MCF 10A (cell line): ENCODE data around the gene EFNB3. TPM values are rescaled to one million over a fixed set of nuclear protein-coding genes. Genes with fewer than 3 reads are reported as not detected.

Experiments
- BruUV-seq: library from RNA; stranded (reverse); fragments of 400-500 nt; replicated peaks from 2 replicates; lab custom pipeline; 2021; lab: Mats Ljungman, UMichigan
- CTCF ChIA-PET: fragments of 300-600 bp; sonication (Branson Sonifier 250); formaldehyde crosslinking; extraction: SDS; loops from one replicate; lab custom pipeline; 2021; ENCODE audit warnings: antibody characterized with exemption, inconsistent platforms; lab: Yijun Ruan, JAX
- POLR2A ChIA-PET: fragments of 300-600, 350-650 bp; sonication (Branson Sonifier 250); formaldehyde crosslinking; extraction: SDS; loops from one replicate; lab custom pipeline; 2020; ENCODE audit warnings: antibody characterized with exemption, inconsistent platforms; lab: Yijun Ruan, JAX
- DNase-seq: peaks from one replicate; pipeline ENCODE4 v3.0.0-alpha.2; 2018; ENCODE audit not compliant: unreplicated experiment
- H3K27ac Mint-ChIP-seq: one replicate; pipeline ENCODE4 v1.8.0; 2022; ENCODE audit warnings: mild to moderate bottlenecking, low read depth, mixed read lengths; ENCODE audit not compliant: unreplicated experiment
- H3K27me3 Mint-ChIP-seq: one replicate; pipeline ENCODE4 v1.8.0; 2022; ENCODE audit warnings: mixed read lengths; ENCODE audit not compliant: insufficient read depth, unreplicated experiment
- H3K36me3 Mint-ChIP-seq: one replicate; pipeline ENCODE4 v1.8.0; 2022; ENCODE audit warnings: mild to moderate bottlenecking, moderate library complexity, mixed read lengths; ENCODE audit not compliant: insufficient read depth, unreplicated experiment
- H3K4me1 Mint-ChIP-seq: one replicate; pipeline ENCODE4 v1.8.0; 2022; ENCODE audit warnings: mixed read lengths; ENCODE audit not compliant: insufficient read depth, unreplicated experiment
- H3K4me3 Mint-ChIP-seq: one replicate; pipeline ENCODE4 v1.8.0; 2022; ENCODE audit warnings: mild to moderate bottlenecking, moderate library complexity, mixed read lengths; ENCODE audit not compliant: unreplicated experiment
- H3K9me3 Mint-ChIP-seq: one replicate; pipeline ENCODE4 v1.8.0; 2022; ENCODE audit warnings: mixed read lengths; ENCODE audit not compliant: unreplicated experiment
- intact Hi-C: fragments of 100-400 bp; cut with micrococcal nuclease; formaldehyde crosslinking; loops from 2 replicates; pipeline ENCODE4 v1.14.1; 2022
- total RNA-seq: library from RNA; stranded (reverse); gene quantifications from 2 replicates; pipeline ENCODE4 v1.2.3, GENCODE V29; 2022
- TF ChIP-seq, protein P1 (sequence below): fragments of 200-600 bp; IDR thresholded peaks from one replicate; pipeline ENCODE4 v1.8.0; 2022; ENCODE audit warnings: antibody characterized with exemption, mild to moderate bottlenecking; ENCODE audit not compliant: unreplicated experiment

The EFNB3 gene
- total RNA-seq, 1 experiment from 2014 or later: 1.4 TPM

DNA sequence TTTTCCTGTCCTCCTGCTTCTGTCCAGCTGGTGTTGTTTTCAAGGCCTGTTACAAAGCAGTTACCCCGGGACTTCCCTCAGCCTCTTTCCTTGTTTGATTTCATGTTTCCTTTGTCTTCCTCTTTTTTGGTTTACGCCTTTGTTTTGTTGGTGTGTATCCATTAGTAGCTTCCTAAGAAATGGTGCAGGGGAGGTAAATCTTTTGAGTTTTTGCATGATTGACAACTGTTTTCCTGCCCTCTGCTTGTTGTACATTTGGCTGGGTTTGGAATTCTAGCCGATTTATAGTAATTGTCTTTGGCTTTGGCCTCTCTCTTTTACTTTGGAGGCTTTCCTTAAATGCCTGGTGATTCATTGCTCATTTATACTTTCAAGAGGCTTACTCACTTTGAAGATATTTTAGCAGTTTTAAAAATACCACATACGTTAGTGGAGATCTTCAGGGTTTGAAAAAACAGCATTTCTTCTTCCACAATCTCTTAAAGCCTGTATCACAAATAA is 45.4 kb downstream of the EFNB3 start:
- DNase-seq: peak; percentile 47
- Mint-ChIP-seq H3K9me3 (no peaks in the 10 kb centered on the region), H3K4me1 (peaks cover 18% of the 10 kb centered on the region), H3K27ac (peak overlapping the region; percentile 39), H3K4me3 (no peak overlapping the region), H3K27me3 (no peaks in the 10 kb centered on the region), H3K36me3 (no peaks in the 10 kb centered on the region)
- intact Hi-C loops: no loop called here
- TF ChIP-seq, protein P1, sequence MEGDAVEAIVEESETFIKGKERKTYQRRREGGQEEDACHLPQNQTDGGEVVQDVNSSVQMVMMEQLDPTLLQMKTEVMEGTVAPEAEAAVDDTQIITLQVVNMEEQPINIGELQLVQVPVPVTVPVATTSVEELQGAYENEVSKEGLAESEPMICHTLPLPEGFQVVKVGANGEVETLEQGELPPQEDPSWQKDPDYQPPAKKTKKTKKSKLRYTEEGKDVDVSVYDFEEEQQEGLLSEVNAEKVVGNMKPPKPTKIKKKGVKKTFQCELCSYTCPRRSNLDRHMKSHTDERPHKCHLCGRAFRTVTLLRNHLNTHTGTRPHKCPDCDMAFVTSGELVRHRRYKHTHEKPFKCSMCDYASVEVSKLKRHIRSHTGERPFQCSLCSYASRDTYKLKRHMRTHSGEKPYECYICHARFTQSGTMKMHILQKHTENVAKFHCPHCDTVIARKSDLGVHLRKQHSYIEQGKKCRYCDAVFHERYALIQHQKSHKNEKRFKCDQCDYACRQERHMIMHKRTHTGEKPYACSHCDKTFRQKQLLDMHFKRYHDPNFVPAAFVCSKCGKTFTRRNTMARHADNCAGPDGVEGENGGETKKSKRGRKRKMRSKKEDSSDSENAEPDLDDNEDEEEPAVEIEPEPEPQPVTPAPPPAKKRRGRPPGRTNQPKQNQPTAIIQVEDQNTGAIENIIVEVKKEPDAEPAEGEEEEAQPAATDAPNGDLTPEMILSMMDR: no peak
- CTCF ChIA-PET: interaction anchor here (1.3 kb wide), 1 partner anchor 32 kb away, joined by 4 read pairs; no protein-coding TSS in a partner anchor
- POLR2A ChIA-PET: interaction anchor here (0.6 to 1.3 kb wide), 2 partner anchors 107 to 140 kb away, joined by 4 read pairs; partner anchors contain the start of gene NAA38
- no TSS peak for BruUV-seq

DNA sequence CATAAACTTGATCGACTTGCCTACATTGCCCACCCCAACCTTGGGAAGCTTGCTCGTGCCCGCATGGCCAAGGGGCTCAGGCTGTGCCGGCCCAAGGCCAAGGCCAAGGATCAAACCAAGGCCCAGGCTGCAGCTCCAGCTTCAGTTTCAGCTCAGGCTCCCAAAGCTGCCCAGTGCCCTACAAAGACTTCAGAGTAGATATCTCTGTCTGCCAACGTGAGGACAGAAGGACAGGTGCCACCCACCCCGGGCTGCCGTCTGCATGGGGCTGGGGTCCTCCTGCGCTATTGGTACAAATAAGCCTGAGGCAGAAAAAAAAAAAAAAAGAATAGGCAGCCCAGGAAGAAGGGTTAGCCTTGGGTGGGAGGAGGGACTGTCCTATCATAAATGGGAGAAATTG is 49.7 kb downstream of the EFNB3 start:
- no peaks in the 10 kb centered on the region for H3K36me3 Mint-ChIP-seq
- intact Hi-C loops: no loop called here
- peaks cover 17% of the 10 kb centered on the region for H3K4me1 Mint-ChIP-seq
- BruUV-seq: no TSS peak
- no peak overlapping the region for H3K27ac Mint-ChIP-seq
- no peaks in the 10 kb centered on the region for H3K9me3 Mint-ChIP-seq
- ChIA-PET CTCF (interaction anchor here (1.8 kb wide), 1 partner anchor 27 kb away, joined by 5 read pairs; no protein-coding TSS in a partner anchor), POLR2A (interaction anchor here (0.6 kb wide), 1 partner anchor 177 kb away, joined by 3 read pairs; the partner anchor contains the start of genes CNTROB and TRAPPC1)
- TF ChIP-seq, protein P1: no peak
- no peak for DNase-seq
- no peaks in the 10 kb centered on the region for H3K27me3 Mint-ChIP-seq
- no peak overlapping the region for H3K4me3 Mint-ChIP-seq

DNA sequence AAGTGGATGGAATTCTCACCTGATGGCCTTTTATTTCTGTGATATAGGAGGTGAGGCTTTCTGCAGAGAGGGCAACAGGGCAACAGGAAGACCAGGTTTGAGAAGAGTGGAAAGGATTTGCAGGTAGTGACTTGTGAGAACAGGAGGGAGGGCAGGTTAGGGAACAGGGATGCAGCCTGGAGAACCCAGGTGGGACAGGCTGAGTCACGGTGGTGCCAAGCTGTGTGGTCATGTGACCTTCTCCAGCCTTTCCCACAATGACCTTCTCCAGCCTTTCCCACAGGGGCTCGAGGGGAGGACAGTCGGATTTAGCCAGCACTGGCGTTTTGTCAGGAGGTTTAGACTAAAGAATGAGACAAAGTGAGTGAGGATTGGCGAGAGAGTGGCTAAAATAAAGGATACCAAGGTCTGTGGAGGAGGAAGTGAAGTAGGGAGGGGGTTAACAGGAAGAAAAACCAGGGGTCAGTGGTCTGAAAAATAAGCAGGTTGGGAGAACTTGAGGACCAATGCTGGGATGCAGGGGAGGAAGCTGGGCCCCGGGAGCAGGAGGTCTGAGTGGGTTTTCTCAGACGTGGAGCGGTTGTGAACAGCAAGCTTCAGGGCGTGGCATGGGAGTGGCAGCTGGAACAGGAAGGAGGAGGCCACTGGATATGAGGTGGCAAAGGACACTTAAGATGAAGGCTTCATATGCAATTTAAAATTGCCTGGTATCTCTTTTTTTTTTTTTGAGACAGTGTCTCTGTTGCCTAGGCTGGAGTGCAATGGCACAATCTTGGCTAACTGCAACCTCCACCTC is 50.3 kb downstream of the EFNB3 start:
- no peaks in the 10 kb centered on the region for H3K36me3 Mint-ChIP-seq
- BruUV-seq: no TSS peak
- H3K27me3 Mint-ChIP-seq: no peaks in the 10 kb centered on the region
- TF ChIP-seq, protein P1: no peak
- ChIA-PET CTCF (interaction anchor here (0.6 to 1.8 kb wide), 3 partner anchors 11 to 26 kb away, joined by 4 to 5 read pairs (median 5); no protein-coding TSS in a partner anchor), POLR2A (interaction anchor here (0.6 to 1.3 kb wide), 3 partner anchors 24 to 177 kb away, joined by 3 read pairs; partner anchors contain the start of genes CNTROB, NAA38 and TRAPPC1)
- no peaks in the 10 kb centered on the region for H3K9me3 Mint-ChIP-seq
- H3K4me3 Mint-ChIP-seq: no peak overlapping the region
- H3K4me1 Mint-ChIP-seq: peaks cover 14% of the 10 kb centered on the region
- DNase-seq: no peak
- intact Hi-C loops: no loop called here
- H3K27ac Mint-ChIP-seq: no peak overlapping the region

DNA sequence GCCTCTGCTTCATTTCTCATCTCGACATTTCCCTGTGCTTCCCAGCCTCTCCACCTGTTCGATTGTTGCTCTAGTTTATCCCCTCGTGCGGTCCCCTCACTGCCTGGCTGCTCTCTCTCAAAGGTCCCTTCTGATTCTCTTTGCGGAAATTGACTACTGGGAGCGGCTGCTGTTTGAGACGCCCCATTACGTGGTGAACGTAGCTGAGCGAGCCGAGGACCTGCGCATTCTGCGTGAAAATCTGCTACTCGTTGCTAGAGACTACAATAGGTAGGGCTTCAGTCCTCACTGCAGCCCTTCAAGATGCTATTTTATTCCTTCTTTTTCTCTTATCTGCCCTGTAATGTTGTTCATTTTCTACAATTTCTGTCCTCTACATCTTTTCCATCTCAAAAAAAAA is 52.0 kb downstream of the EFNB3 start:
- no peak overlapping the region for H3K27ac Mint-ChIP-seq
- H3K9me3 Mint-ChIP-seq: no peaks in the 10 kb centered on the region
- H3K27me3 Mint-ChIP-seq: no peaks in the 10 kb centered on the region
- no TSS peak for BruUV-seq
- intact Hi-C loops: no loop called here
- no peak overlapping the region for H3K4me3 Mint-ChIP-seq
- DNase-seq: no peak
- H3K36me3 Mint-ChIP-seq: no peaks in the 10 kb centered on the region
- TF ChIP-seq, protein P1: no peak
- ChIA-PET CTCF (interaction anchor here (0.6 to 1.1 kb wide), 4 partner anchors 12 to 106 kb away, joined by 3 read pairs; no protein-coding TSS in a partner anchor), POLR2A (no interaction called here)
- H3K4me1 Mint-ChIP-seq: peaks cover 11% of the 10 kb centered on the region
